ENCODE measurements around the gene GRAMD4. TPM values are rescaled to one million over a fixed set of nuclear protein-coding genes. Genes with fewer than 3 reads are reported as not detected.

The GRAMD4 gene, protein sequence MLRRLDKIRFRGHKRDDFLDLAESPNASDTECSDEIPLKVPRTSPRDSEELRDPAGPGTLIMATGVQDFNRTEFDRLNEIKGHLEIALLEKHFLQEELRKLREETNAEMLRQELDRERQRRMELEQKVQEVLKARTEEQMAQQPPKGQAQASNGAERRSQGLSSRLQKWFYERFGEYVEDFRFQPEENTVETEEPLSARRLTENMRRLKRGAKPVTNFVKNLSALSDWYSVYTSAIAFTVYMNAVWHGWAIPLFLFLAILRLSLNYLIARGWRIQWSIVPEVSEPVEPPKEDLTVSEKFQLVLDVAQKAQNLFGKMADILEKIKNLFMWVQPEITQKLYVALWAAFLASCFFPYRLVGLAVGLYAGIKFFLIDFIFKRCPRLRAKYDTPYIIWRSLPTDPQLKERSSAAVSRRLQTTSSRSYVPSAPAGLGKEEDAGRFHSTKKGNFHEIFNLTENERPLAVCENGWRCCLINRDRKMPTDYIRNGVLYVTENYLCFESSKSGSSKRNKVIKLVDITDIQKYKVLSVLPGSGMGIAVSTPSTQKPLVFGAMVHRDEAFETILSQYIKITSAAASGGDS
- 16.8 and 27.3 TPM in 2 replicates for total RNA-seq

DNA sequence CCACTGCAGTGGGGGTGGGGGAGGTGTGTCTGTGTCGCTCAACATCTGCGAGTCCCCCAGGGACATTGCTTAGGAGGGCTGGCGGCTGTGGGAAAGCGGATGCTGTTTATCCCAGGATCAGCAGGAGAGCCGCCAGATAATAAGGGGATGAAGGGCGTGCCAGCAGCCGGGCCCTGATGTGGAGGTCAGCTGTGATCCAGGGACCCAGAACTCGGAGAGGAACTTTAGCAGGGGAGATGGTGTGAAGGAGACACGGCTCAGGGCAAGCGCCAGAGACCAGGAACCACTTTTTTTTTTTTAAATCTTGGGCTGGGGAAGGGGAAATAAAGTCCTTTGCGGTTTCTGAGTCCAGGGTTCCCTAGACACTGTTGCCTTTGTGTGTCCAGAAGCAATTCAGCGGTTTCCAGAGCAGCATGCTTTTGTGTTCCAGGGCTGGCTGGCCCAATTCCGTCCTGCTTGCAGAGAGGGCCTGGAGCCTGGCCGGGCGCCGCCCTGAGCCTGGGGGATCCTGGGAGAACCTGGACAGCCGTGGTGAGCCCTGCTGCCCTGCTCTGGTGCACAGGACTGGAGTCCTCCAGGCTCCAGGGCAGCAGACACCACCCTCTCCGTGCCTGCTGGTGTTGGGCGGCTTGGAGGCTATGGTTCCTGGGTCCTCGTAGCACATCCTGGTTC is at the start of gene GRAMD4:
Gene GRAMD4, plus strand, starts transcription at position 557 of the 672 bp plus-strand sequence. CDS start 6,414 bp downstream, outside the sequence.
- DNase-seq (ENCODE audit: low read depth) (no peak), FAIRE-seq (no peak)
- no peak within 1 kb of the TSS for H3K4me3 ChIP-seq (ENCODE audit: low read depth, low read length)
- H3K36me3 ChIP-seq (ENCODE audit: control insufficient read depth, insufficient read depth, low read length) = no peaks in the 10 kb centered on the region
- TF ChIP-seq, protein P1, sequence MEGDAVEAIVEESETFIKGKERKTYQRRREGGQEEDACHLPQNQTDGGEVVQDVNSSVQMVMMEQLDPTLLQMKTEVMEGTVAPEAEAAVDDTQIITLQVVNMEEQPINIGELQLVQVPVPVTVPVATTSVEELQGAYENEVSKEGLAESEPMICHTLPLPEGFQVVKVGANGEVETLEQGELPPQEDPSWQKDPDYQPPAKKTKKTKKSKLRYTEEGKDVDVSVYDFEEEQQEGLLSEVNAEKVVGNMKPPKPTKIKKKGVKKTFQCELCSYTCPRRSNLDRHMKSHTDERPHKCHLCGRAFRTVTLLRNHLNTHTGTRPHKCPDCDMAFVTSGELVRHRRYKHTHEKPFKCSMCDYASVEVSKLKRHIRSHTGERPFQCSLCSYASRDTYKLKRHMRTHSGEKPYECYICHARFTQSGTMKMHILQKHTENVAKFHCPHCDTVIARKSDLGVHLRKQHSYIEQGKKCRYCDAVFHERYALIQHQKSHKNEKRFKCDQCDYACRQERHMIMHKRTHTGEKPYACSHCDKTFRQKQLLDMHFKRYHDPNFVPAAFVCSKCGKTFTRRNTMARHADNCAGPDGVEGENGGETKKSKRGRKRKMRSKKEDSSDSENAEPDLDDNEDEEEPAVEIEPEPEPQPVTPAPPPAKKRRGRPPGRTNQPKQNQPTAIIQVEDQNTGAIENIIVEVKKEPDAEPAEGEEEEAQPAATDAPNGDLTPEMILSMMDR (IDR thresholded peaks at IDR 0.05; ENCODE audit: insufficient read depth, low read length, severe bottlenecking) = no peak
- no peaks in the 10 kb centered on the region for H3K27me3 ChIP-seq (ENCODE audit: control insufficient read depth, insufficient read depth, low read length)

DNA sequence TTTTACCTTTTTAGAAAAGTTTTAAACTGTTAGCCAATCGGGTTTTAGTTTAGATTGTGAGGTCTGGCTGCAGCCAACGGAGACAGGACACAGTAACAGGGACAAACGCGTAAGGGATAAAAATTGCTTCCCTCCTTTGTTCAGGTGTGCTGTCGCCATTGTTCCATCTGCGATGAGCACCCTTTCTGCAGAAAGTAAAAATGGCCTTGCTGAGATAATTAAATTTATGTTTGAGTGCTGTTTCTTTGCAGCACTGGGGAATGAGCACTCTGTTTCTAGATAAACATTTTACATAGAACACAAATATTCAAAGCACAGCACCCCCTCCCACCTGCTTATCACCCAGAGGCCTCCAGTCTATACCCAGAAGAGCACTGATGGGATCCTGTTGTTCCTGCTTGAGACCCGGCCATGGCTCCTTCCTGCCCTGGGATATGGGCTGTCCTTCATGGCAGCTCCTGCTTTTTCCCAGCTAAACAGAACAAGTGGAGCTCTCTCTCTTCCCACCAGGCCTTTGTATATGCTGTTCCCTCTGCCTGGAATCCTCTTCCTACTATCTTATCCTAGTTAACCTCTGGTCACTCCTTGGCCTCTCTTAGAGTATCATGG is 48.4 kb upstream of the GRAMD4 start:
- FAIRE-seq = no peak
- no peaks in the 10 kb centered on the region for H3K36me3 ChIP-seq (ENCODE audit: control insufficient read depth, insufficient read depth, low read length)
- H3K4me3 ChIP-seq (ENCODE audit: low read depth, low read length) = no peak overlapping the region
- TF ChIP-seq, protein P1 (IDR thresholded peaks at IDR 0.05; ENCODE audit: insufficient read depth, low read length, severe bottlenecking) = no peak
- H3K27me3 ChIP-seq (ENCODE audit: control insufficient read depth, insufficient read depth, low read length) = no peaks in the 10 kb centered on the region
- DNase-seq (ENCODE audit: low read depth) = no peak

DNA sequence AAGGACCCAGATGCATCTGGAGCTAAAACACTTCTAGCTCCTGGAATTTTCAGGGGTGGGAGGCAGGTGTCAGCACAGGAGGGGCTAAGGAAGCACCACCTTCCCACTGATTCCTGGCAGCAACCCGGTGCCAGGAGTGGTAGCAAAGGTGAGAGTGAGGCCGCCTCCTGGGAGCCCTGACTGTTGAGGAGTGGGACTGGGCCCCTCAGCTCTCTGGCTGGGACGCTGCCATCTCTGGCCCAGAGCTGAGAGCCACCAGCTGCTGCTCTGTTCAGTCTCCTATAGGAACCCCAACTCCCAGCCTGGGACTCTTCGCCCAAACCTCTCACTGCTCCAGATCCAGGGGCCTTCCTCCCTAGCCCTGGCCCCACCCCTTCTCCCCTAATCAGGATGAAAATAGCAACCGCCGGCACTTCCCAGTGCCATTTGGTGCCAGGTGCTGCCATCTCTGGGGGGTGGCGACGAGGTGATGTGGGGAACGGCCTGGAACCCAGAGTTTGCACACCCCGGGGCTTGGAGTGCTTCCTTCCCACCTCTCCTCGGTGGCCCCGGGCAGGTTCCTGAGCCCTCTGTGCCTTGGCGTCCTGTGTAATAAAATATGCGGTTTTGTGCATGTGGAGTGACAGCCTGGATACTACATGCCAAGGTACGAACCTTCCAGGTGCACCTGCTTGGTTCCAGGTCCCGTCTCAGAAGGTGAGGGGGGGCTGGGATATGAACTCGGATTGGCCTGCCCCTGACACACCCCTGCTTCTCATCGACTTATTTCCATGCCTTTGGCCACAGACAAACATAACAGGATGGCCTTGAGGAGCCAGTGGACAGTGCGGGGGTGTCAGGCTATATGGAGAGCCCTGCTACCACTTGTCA is 47.0 kb upstream of the GRAMD4 start:
- no peaks in the 10 kb centered on the region for H3K36me3 ChIP-seq (ENCODE audit: control insufficient read depth, insufficient read depth, low read length)
- peaks cover 1% of the 10 kb centered on the region for H3K27me3 ChIP-seq (ENCODE audit: control insufficient read depth, insufficient read depth, low read length)
- TF ChIP-seq, protein P1 (IDR thresholded peaks at IDR 0.05; ENCODE audit: insufficient read depth, low read length, severe bottlenecking) = no peak
- DNase-seq (ENCODE audit: low read depth) = no peak
- H3K4me3 ChIP-seq (ENCODE audit: low read depth, low read length) = no peak overlapping the region
- FAIRE-seq = no peak

DNA sequence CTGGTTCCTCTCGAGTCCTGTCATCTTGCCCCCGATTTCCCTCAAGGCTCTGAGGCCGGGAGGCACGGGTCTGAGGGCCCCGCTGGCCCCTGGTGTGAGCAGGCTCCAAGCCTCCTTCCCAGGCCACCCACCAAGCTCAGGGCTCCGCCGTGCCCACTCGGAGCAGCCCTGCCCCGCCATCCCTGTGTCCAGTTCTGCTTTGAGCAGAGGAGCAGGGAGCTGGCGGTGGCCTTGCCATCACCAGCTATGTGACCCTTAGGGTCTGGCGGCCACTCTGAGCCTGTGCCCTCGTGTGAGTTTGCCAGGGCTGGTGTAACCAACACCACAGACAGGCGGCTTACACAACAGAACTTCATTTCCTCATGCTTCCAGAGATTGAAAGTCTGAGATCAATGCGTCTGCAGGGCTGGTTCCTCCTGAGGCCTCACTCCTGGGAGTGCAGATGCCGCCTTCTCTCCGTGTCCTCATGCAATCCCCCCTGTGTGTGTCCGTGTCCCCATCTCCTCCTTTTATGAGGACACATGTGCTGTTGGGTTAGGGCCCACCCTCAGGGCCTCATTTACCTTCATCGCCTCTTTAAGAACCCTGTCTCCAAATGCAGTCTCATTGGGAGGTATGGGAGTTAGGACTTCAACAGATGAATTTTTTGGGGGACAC is 46.3 kb upstream of the GRAMD4 start:
- Histone ChIP-seq H3K27me3 (ENCODE audit: control insufficient read depth, insufficient read depth, low read length) (peaks cover 1% of the 10 kb centered on the region), H3K36me3 (ENCODE audit: control insufficient read depth, insufficient read depth, low read length) (no peaks in the 10 kb centered on the region), H3K4me3 (ENCODE audit: low read depth, low read length) (no peak overlapping the region)
- DNase-seq (ENCODE audit: low read depth) (no peak), FAIRE-seq (no peak)
- TF ChIP-seq, protein P1 (IDR thresholded peaks at IDR 0.05; ENCODE audit: insufficient read depth, low read length, severe bottlenecking) = no peak

All from bronchial epithelial cell (primary cell).